Stimulated activated CD8-positive, alpha-beta memory T cell treated with anti-CD3 and anti-CD28 coated beads, Interleukin-15, amount 100 ng/mL, for 24 hours (primary cell): Measurements from ENCODE around the gene GET3.

ENCODE experiments used
- DNase-seq: peaks from one replicate; pipeline ENCODE4 v3.0.0-alpha.2; 2020; ENCODE audit warnings: low read depth

Gene GET3

DNA sequence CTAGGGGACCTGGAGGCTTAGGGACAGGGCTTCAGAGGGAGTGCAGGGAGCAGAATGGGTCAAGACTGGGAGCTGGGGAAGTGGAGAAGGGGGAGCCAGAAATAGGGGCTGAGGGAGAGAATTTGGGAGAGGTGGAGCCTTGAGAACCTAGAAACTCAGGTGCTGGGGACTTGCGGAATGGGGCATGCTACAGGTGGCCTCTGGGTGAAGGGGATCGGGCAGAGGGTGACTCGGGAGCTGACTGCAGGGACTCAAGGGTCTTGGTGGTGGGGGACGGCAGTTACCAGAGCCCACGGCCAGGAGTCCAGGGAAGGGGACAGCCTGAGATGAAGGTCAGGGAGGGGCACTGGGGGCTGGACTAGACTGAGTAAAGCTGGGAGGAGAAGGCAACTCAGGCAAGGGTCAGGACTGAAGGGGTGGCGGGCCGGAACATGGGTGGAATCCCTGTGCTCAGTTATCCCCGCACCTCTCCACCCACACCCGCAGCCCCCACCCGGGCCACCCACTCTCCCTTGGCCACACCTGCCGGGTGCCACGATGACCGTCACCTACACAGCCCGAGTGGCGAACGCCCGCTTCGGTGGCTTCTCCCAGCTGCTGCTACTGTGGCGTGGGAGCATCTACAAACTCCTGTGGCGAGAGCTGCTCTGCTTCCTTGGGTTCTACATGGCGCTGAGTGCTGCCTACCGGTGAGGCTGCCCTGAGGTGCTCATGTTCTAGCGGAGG lies 14.9 kb downstream of the GET3 start:
- no peak for DNase-seq

DNA sequence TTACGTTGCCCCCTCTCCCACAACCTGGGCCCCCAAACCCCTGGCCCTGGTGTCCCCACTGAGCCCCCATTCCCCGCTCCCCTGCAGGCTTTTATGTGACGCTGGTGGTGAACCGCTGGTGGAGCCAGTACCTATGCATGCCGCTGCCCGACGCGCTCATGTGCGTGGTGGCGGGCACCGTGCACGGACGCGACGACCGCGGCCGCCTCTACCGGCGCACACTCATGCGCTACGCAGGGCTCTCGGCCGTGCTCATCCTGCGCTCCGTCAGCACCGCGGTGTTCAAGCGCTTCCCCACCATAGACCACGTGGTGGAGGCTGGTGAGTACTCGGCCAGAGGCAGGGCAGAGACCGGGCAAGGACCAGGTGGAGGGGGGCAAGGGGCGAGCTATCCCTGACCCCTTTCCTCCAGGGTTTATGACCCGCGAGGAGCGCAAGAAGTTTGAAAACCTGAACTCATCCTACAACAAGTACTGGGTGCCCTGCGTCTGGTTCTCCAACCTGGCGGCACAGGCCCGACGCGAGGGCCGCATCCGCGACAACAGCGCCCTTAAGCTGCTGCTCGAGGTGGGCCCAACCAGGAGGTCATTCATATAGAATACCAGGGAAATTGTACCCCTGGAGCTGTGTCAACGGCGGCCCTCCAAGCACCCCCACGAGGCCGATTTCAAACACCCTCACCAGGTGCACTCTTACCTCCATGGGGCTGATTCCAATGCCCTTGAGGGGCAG lies 17.3 kb downstream of the GET3 start:
- no peak for DNase-seq

DNA sequence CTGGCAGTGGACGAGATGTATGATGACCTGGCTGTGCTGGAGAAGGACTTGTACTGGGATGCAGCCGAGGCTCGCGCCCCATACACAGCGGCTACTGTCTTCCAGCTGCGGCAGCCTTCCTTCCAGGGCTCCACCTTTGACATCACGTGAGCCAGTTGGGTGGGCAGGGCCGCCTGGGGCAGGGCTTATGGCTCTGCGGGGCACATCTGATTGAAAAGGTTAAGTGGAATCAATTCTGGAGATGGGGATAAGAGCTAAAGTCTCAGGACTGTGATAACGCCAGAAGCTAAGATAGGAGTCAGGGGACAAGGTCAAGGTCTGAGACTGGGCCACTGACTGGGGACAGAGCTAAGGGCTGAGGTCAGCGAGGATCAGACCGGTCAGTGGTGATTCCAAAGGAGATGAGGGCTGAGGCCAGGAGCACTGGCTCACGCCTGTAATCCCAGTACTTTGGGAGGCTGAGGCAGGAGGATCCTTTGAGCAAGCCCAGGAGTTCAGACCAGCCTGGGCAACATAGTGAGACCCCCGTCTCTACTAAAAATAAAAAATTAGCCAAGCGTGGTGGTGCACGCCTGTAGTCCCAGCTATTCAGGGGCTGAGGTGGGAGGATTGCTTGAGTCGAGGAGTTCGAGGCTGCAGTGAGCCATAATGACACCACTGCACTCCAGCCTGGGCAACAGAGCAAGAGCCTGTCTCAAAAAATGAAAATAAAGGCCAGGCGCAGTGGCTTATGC lies 19.0 kb downstream of the GET3 start:
- DNase-seq, result no peak

DNA sequence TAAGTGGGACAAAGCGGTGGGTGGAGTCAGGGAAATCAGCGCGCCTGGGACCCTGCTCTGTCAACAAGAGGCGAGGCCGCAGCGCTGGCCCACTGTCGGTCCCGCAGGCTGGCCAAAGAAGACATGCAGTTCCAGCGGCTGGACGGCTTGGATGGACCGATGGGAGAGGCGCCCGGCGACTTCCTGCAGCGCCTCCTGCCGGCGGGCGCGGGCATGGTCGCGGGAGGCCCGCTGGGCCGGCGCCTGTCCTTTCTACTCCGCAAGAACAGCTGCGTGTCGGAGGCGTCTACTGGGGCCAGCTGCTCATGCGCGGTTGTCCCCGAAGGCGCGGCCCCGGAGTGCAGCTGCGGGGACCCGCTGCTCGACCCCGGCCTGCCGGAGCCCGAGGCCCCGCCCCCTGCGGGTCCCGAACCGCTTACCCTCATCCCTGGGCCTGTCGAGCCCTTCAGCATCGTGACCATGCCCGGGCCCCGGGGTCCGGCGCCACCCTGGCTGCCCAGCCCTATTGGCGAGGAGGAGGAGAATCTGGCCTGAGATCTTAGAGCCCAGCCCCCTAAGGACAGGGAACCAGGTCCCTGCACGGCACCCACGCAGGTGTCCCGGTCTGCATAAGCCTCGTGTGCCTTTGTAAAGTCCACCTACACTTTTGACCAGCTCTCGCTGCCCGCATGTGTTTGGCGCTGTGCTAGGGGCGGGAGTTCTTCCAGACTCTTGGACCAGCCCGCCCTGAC lies 20.4 kb downstream of the GET3 start:
- peak; percentile 53 for DNase-seq

DNA sequence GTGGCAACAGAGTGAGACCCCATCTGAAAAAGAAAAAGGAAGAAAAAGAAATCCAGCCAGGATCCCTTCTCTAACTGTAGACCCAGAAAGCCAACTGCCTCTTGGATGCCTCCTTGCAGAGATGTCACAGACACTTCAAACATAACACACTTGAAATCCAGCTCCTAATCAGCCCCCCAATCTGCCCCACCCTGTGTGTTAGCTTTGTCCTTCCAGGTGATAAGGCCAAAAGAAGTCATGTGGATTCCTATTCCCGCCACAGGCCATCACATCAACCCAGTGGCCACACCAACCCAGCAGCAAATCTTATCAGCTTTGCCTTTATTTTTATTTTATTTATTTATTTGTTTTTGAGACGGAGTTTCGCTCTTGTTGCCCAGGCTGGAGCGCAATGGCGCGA lies 22.4 kb downstream of the GET3 start:
- no peak for DNase-seq

DNA sequence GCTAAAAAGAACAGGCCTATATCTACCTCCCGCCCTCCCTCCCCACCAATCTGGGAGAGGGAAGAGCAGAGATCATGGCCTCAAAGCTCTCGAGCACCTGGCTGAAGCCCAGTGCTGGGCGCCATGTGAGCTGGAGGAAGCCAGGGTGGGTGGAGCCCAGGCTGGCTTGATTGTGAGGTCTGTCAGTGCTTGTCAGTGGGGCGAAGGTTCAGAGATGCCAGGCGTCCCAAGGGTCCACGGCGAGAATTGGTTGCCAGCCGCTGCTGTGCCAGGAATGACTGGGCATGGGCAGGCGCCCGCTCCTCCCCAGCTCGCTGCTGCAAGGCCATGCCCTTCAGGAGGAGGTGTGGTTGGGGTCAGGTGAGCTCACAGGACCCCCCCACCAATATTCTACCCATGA lies 25.8 kb downstream of the GET3 start:
- DNase-seq, result no peak

DNA sequence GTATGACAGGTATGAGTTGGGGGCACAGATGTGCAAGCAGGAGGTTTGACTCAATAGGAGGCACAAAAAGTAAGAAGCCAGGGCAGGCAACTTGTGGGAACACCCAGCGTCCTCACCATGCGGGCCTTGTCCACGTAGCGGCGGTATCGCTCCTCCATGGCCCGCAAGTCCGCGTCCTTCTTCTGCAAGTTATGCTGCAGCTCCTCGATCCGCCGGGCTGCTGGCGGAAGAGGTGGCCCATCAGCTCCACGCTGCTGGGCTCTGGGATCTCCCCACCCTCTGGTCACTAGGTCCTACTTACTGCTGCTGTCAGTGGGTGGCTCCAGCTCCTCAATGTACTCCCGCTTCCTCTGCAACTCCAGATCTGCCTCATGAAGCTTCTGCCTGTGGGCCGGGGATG lies 27.4 kb downstream of the GET3 start:
- DNase-seq, result no peak

DNA sequence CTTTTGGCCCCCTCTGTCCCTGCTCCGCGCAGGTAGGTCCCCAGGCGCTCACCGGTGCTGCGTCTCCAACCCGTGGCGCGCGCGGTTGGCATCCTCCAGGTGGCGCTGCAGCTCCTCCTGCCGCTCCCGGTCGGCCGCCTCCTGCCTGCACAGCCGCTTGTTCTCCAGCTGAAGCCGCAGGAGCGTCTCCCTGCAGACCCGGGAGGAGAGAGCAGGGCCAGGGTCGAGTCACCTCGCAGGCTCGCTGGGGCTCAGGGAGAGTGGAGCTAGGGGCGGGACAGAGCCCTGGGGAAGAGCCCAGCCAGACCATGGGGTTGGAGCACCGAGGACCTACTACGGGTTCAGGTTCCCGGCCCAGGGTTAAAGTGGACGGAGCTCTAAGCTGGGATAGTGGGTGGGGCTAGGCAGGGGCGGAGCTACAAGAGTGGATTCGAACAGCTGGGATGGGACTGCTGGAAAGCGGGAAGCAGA lies 28.8 kb downstream of the GET3 start:
- peak; percentile 56 for DNase-seq

DNA sequence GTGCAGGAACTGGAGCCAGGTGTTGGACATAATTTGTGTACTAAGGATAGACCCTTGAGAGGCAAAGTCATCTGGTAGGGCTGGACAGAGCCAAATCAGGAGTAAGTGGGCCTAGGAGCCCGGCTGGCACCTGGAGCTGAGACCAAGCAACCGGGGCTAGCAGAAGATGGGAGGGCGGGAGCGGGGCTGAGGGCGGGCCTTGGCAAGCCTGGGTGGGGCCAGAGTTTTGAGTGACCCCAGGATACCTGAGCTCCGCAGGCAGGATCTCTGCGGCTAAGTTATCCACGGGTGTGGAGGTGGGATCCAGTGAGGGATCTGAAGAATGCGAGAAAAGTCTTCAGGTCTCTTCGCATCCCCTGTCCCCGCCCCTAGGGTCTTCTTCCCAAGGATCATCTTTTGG lies 29.9 kb downstream of the GET3 start:
- DNase-seq, result no peak

DNA sequence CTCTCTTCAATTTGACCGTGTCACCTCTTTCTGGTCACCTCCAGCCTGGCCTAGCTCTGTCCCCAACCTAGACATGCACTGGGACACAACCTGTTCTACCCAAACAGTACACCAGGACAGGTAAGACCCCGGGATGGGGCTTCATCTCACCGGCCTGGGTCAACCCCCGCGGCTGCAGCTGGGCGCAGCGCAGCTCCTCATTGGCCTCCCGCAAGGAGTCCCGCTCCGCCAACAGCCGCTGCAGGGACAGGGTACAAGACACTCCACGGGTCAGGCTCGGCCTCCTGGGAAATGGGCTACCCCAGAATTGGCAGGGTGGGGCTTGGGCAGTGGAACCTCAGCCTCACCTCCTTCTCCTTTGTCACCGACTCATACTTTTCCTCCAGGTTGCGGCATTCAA lies 30.4 kb downstream of the GET3 start:
- no peak for DNase-seq

DNA sequence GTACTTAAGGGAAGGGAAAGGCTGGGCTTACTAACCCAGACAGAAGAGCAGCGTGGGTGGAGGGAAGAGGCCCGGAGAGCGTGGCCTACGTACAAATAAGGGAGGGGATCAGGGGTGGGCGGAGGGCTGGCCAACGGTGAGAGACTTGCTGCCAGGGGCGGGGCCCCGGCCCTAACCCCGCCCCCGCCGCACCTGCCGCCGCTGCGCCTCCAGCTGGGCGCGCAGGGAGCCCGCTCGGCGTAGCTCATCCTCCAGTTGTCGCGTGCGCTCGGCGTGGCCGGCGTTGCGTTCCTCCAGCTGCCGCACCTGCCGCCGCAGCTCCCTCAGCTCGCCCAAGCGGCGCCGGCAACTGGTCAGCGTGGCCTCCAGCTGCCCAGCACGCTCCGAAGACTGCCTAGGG lies 32.4 kb downstream of the GET3 start:
- no peak for DNase-seq

DNA sequence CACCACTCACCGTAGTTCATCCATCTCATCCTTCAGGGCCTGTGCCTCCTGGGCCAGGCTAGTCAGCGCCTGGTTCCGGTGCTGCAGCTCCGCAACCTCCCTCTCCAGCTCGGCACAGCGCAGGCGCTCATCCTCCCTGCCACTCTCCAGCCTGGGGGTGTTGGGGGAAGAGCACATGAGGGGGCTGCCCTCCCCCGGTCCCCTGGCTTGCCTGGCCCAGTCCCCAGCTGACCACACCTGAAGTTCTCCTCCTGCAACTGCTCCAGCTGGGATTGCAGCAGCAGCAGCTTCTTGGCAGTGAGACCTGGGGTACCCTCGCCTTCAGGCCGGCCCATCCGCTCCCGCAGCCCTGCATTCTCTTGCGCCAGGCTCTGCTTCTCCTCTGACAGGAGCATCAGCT lies 33.6 kb downstream of the GET3 start:
- DNase-seq, result no peak

DNA sequence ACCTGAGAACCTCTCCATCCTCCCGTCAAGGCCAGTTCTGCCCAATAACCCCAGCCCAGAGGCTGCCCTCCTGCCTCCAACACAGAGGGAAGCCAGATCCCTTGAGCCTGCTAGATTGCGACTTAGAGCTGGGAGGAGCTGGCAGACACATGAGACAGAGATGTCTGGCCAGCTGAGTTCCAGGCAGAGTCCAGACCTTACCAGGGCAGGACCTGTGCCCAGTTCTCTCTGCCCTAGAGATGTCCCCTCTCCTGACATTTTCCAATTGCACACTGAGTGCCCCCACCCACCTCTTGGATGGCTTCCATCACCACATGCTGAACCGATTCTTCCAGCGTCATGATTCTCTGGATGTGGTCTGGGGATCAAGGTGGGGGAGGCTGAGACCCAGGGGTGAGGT lies 35.0 kb downstream of the GET3 start:
- no peak for DNase-seq

DNA sequence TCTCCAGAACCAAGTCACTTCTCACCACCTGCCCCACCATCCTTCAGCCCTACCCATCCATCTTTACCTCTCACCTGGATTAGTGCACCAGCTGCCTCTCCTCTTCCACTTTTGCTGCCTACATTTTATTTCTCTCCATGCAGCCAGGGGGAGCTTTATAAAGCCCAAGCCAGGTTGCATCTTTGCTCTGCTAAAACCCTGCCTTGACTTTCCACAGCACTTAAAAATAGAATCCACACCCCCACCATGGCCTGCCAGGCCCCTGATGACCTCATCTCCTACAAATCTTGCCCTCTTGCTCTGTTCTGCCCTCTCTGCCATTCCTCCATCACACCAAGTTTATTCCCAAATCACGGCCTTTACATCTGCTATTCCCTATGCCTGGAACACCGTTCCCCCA lies 36.3 kb downstream of the GET3 start:
- DNase-seq, result no peak

DNA sequence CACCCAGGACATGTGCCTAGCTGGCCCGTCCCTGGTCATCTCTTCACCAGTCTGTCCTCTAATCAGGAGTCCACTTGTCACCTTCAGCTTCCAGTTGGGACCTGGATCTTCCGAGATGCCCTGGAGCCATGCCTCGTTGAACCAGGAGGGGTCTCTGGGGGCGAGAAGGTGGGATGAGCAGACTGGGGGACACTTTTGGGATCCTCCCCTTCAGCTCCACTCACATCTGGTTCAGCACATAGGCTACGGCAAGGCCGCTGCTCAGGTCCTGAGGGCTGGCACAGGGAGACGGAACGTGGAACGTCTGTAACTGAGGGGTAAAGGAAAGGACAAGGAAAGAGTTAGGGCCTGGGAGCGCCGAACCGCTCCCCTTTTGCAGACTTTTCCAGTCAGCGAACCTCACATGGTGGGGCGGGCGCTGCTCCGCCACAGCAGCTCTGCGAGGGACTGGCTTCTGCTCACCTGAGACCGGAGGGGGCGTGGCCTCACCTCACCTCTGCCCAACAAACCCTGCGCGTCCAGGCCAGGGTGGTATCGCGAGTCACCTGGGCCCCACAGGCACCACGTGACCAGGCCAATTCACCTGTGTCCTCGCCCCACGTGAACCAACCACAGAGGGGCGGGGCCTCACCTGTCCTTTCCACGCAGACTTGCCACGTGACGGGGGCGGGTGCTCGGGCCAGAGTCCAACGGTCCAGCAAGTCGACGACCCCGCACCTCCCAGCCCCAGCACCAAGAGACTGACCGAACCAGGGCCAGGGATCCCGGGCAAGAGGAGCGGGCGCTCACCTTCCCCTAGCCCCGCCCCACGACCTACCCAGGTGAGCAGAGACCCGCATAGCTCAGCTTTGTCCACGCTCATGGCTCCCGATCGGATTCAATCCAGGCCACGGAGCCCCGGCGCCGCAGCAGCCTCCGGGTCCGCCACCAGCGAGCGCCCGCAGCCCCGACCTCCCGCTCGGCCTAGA lies 37.6 kb downstream of the GET3 start, which contains the start of gene HOOK2:
TSS of gene HOOK2 (minus strand) at position 965 of the 968 bp plus-strand sequence. CDS start at position 862, 103 bp downstream.
- no peak for DNase-seq

DNA sequence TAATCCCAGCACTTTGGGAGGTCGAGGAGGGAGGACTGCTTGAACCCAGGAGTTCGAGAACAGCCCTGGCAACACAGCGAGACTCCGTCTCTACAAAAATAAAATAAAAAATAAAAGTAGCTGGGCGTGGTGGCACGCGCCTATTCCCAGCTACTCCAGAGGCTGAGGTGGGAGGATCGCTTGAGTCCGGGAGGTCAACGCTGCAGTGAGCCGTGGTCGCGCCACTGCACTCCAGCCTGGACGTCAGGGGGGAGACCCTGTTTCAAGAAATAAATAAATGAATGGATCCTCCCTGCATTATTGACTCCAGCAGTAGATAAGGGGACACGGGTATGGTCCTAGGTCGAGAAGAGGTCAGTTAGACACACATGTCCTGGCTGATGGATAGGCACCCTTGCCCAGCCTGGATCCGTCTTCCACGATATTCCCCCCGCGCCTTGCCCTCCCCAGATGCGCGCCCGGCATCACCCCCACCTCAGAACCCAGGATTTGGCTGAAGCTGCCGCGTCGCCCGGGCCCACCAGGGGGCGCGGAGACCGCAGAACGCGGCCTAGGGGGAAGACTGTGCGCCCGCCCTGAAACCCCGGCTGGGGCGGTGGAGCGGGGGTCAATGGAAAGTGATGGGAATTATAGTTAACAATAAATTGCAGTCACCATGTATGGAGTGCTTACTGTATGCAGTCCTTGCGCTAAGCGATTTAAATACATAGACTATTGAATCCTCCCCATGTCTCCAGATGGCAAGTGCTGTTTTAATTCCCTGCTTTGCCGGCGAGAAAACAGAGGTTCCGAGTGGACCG lies 40.1 kb downstream of the GET3 start:
- DNase-seq, result peak; percentile 72

DNA sequence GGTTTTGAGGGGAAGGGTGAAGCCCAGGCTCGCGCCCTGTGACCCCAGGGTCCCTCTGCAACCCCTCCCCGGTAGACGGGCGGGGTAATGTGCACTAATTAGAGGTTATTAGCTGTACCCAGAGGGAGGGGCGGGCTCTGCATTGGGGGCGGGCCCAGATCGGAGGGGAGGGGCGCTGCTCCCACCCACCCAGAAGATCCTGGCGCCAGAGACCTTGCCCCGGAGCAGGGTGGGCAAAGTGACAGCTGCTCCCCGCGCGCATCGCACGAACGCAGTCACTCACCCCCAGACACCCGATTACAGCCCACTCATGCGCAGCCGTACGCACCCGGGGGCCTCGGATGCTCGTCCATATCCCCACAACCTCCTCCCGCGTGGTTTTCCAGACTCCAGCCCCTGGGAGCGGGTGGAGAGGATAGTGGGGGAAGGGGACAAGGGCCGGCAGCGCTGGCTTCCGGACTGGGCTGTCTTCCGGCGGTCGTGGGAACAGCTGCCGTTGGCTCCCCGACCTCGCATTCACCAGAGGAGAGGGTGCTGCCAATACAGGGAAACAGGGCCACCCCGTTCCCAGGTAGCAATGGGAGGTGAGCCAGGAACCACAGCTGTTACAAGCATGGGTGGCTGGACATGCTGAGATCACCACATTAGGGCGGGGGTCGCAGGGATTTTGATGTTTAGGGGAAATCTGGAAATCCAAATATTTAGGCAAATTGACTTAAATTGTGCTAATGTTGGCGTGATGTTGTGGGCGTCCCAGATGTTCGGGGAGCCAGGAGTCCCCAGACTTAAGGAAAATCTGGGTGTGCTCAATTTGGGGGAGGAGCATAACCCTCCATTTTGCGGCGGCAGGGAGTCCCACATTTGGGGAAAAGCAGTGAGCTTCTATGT lies 41.0 kb downstream of the GET3 start:
- no peak for DNase-seq

DNA sequence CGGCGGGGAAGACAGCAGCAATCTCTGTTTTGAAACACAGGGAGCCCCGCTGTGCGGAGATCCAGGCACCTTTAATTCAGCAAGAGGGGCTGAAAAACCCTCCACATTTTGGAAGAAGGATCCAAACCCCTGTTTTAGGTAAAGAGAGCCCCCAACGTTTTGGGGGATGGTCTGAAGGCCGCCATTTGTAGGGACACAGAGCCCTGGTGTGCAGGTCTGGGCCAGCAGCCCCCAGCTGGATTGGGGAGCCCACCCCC lies 41.5 kb downstream of the GET3 start:
- no peak for DNase-seq
